ENCODE results near the gene WNT3A.

DNA sequence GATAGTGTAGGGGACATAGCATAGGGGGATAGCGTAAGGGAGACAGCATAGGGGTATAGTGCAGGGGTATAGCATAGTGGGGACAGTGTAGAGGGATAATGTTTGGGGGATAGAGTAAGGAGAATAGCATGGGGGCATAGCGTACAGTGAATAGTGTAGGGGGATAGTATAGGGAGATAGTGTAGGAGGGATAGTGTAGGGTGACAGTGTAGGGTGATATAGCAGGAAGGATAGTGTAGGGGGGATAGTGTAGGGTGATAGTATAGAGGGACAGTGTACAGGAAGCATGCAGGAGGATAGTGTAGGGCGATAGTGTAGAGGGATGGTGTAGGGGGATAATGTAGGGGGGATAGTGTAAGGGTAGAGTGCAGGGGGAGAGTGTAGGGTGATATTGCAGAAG, 64.1 kb downstream of the WNT3A start:
- TF ChIP-seq, protein P1, sequence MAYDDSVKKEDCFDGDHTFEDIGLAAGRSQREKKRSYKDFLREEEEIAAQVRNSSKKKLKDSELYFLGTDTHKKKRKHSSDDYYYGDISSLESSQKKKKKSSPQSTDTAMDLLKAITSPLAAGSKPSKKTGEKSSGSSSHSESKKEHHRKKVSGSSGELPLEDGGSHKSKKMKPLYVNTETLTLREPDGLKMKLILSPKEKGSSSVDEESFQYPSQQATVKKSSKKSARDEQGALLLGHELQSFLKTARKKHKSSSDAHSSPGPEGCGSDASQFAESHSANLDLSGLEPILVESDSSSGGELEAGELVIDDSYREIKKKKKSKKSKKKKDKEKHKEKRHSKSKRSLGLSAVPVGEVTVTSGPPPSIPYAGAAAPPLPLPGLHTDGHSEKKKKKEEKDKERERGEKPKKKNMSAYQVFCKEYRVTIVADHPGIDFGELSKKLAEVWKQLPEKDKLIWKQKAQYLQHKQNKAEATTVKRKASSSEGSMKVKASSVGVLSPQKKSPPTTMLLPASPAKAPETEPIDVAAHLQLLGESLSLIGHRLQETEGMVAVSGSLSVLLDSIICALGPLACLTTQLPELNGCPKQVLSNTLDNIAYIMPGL (CRISPR knock-in tag; IDR thresholded peaks at IDR 0.05): no peak
- TF ChIP-seq CTCF (IDR thresholded peaks at IDR 0.05 in 2 of 3, conservative IDR thresholded peaks at IDR 0.05 in 1 of 3; ENCODE audit: insufficient read depth in 2 of 3, low read depth in 1 of 3, low read length in 3 of 3) (no peak), YBX1 (IDR thresholded peaks at IDR 0.05) (no peak), KAT7 (CRISPR knock-in tag; IDR thresholded peaks at IDR 0.05; ENCODE audit: borderline replicate concordance) (no peak), EP300 (IDR thresholded peaks at IDR 0.05; ENCODE audit: low read length) (no peak), POLR2A (conservative IDR thresholded peaks at IDR 0.05) (no peak), POLR3A (IDR thresholded peaks at IDR 0.05; ENCODE audit: borderline replicate concordance, extremely low read depth, insufficient read depth, insufficient read length) (no peak), SP1 (CRISPR knock-in tag; IDR thresholded peaks at IDR 0.05) (no peak), FOS (IDR thresholded peaks at IDR 0.05; ENCODE audit: extremely low read depth, insufficient read length) (no peak), CREB5 (CRISPR knock-in tag; IDR thresholded peaks at IDR 0.05) (no peak)
